SU-DHL-6 (cell line): ENCODE data around the gene KLRF1.

ENCODE experiments used
- H2AFZ ChIP-seq: fragments of 200-600 bp; sonication (generic); 2 replicates; pipeline ENCODE4 v1.6.1; 2014; ENCODE audit warnings: low read depth, mild to moderate bottlenecking, moderate library complexity, mixed read lengths, antibody characterized with exemption, low read length; ENCODE audit not compliant: severe bottlenecking
- H3F3A ChIP-seq: fragments of 200-600 bp; shearing (Covaris generic); 2 replicates; pipeline ENCODE4 v1.6.0; 2016; ENCODE audit warnings: antibody characterized with exemption, mild to moderate bottlenecking; ENCODE audit not compliant: insufficient read depth
- H3K27ac ChIP-seq: fragments of 200-600 bp; sonication (generic); 2 replicates; pipeline ENCODE4 v1.5.1; 2016; ENCODE audit warnings: low read depth, mild to moderate bottlenecking, low read length, moderate library complexity, mixed read lengths
- H3K27me3 ChIP-seq: fragments of 200-600 bp; sonication (generic), shearing (Covaris generic); 2 replicates; pipeline ENCODE4 v1.6.0; 2014; ENCODE audit warnings: mild to moderate bottlenecking, low read length
- H3K36me3 ChIP-seq: fragments of 200-600 bp; sonication (generic); 2 replicates; pipeline ENCODE4 v1.6.1; 2014; ENCODE audit warnings: mild to moderate bottlenecking, low read length, mixed read lengths
- H3K4me2 ChIP-seq: fragments of 300-600, 200-600 bp; shearing (Covaris generic), sonication (generic); 2 replicates; pipeline ENCODE4 v1.6.0; 2014; ENCODE audit warnings: low read length, low read depth, mild to moderate bottlenecking; ENCODE audit not compliant: poor library complexity, severe bottlenecking
- H3K4me3 ChIP-seq: fragments of 200-600 bp; sonication (generic); 2 replicates; pipeline ENCODE4 v1.5.1; 2014; ENCODE audit warnings: antibody characterized with exemption, low read length, mild to moderate bottlenecking, mixed read lengths; ENCODE audit not compliant: insufficient read depth, poor library complexity, severe bottlenecking
- H3K79me2 ChIP-seq: fragments of 200-600 bp; sonication (generic); 2 replicates; pipeline ENCODE4 v1.6.1; 2014; ENCODE audit warnings: mild to moderate bottlenecking, low read length, moderate library complexity; ENCODE audit not compliant: insufficient read depth
- H3K9ac ChIP-seq: fragments of 200-600 bp; sonication (generic); 2 replicates; pipeline ENCODE4 v1.7.0; 2014; ENCODE audit warnings: mild to moderate bottlenecking, low read length
- H3K9me2 ChIP-seq: fragments of 200-600 bp; sonication (generic); replicated peaks from 2 replicates; pipeline ENCODE4 v1.6.1; 2014; ENCODE audit warnings: low read length; ENCODE audit not compliant: insufficient read depth
- H3K9me3 ChIP-seq: fragments of 200-600 bp; sonication (generic); 2 replicates; pipeline ENCODE4 v1.6.1; 2014; ENCODE audit warnings: low read length, mixed read lengths; ENCODE audit not compliant: insufficient read depth
- H4K20me1 ChIP-seq: fragments of 200-600 bp; sonication (generic); 2 replicates; pipeline ENCODE4 v1.6.1; 2014; ENCODE audit warnings: low read depth, mild to moderate bottlenecking, antibody characterized with exemption, low read length, moderate library complexity, mixed read lengths
- CTCF ChIP-seq: fragments of 200-600 bp; sonication (generic); IDR thresholded peaks from one replicate; pipeline ENCODE4 v1.5.1; 2017; ENCODE audit warnings: antibody characterized with exemption, mild to moderate bottlenecking, low read length, moderate library complexity; ENCODE audit not compliant: insufficient read depth, poor library complexity, severe bottlenecking
- EZH2phosphoT487 ChIP-seq: fragments of 200-600 bp; sonication (generic), shearing (Covaris generic); conservative IDR thresholded peaks from 2 replicates; pipeline ENCODE4 v1.6.1; 2018; ENCODE audit warnings: mild to moderate bottlenecking, antibody characterized with exemption, low read length, moderate library complexity, mixed read lengths

The KLRF1 gene

GRCh38 chr12:9810671-9811070 is 16.6 kb upstream of the KLRF1 start:
- H3K27ac ChIP-seq, result no peak overlapping the region
- no peaks in the 10 kb centered on the region for H3K9me2 ChIP-seq
- no peaks in the 10 kb centered on the region for H3K9me3 ChIP-seq
- H3K27me3 ChIP-seq, result no peaks in the 10 kb centered on the region
- no peak overlapping the region for H2AFZ ChIP-seq
- no peaks in the 10 kb centered on the region for H4K20me1 ChIP-seq
- no peak overlapping the region for H3K9ac ChIP-seq
- H3K4me3 ChIP-seq, result no peak overlapping the region
- TF ChIP-seq EZH2phosphoT487, result no peak
- no peaks in the 10 kb centered on the region for H3K36me3 ChIP-seq
- H3F3A ChIP-seq, result no peaks in the 10 kb centered on the region
- no peak overlapping the region for H3K4me2 ChIP-seq
- no peaks in the 10 kb centered on the region for H3K79me2 ChIP-seq

GRCh38 chr12:9811621-9812020 is 15.7 kb upstream of the KLRF1 start:
- Histone ChIP-seq H3F3A (no peaks in the 10 kb centered on the region), H3K9me2 (no peaks in the 10 kb centered on the region), H2AFZ (no peak overlapping the region), H3K27ac (no peak overlapping the region), H3K27me3 (no peaks in the 10 kb centered on the region), H3K36me3 (no peaks in the 10 kb centered on the region), H3K9me3 (no peaks in the 10 kb centered on the region), H4K20me1 (no peaks in the 10 kb centered on the region), H3K4me3 (no peak overlapping the region), H3K4me2 (no peak overlapping the region), H3K9ac (no peak overlapping the region), H3K79me2 (no peaks in the 10 kb centered on the region)
- no peak for TF ChIP-seq EZH2phosphoT487

- TF ChIP-seq CTCF (peak; percentile 67), EZH2phosphoT487 (no peak)
- H3K79me2 ChIP-seq, result no peaks in the 10 kb centered on the region
- H3K4me3 ChIP-seq, result peak overlapping the region; percentile 18
- H4K20me1 ChIP-seq, result no peaks in the 10 kb centered on the region
- H3K36me3 ChIP-seq, result no peaks in the 10 kb centered on the region
- peak overlapping the region; percentile 41 for H2AFZ ChIP-seq
- no peaks in the 10 kb centered on the region for H3K27me3 ChIP-seq
- peak overlapping the region; percentile 42 for H3K4me2 ChIP-seq
- no peaks in the 10 kb centered on the region for H3K9me3 ChIP-seq
- no peaks in the 10 kb centered on the region for H3F3A ChIP-seq
- H3K9ac ChIP-seq, result peak overlapping the region; percentile 28; the same call in 1 of the 2 replicates
- H3K9me2 ChIP-seq, result no peaks in the 10 kb centered on the region
- H3K27ac ChIP-seq, result no peak overlapping the region
These were observed 13.2 kb upstream of the KLRF1 start for GRCh38 chr12:9813821-9814798.

DNA sequence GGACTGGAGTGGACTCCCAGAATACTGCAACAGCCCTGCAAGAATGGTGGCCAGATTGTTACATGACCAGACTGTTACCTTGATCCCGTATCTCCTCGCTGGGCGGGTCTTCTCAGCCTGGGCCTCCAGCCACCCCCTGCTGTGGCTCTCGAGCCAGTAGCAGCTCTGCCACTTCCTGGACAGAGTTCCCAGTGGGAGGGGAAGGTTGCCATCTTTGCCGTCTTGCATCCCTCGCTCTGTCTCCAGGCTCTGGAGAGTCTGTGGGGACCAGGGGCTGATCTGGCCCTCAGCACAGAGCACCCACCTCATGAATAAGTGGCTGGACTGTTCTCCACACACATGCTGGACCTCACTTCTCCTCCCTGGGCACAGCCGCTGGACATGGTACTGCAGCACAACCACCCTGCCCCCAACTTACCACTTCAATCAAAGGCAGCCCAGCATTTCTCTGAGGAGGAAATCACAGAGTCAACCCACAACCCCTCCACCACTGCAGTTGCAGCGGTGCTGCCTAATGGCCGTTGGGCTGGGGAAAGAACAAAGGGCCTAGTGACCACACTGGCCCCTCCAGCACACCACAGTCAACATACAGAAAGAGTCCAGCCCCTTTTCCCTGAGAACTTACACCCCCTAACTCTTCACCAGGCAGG is 6.9 kb upstream of the KLRF1 start:
- no peak overlapping the region for H3K4me3 ChIP-seq
- H3K4me2 ChIP-seq, result no peak overlapping the region
- no peaks in the 10 kb centered on the region for H4K20me1 ChIP-seq
- H3K36me3 ChIP-seq, result no peaks in the 10 kb centered on the region
- no peak overlapping the region for H2AFZ ChIP-seq
- H3K9me2 ChIP-seq, result no peaks in the 10 kb centered on the region
- TF ChIP-seq CTCF (no peak), EZH2phosphoT487 (no peak)
- no peaks in the 10 kb centered on the region for H3K79me2 ChIP-seq
- H3K27ac ChIP-seq, result no peak overlapping the region
- no peaks in the 10 kb centered on the region for H3K27me3 ChIP-seq
- H3F3A ChIP-seq, result no peaks in the 10 kb centered on the region
- H3K9ac ChIP-seq, result no peak overlapping the region
- H3K9me3 ChIP-seq, result no peaks in the 10 kb centered on the region
